HTERT RPE-1 (cell line): Measurements from ENCODE around the gene KLRG1.

Experiments
- in situ Hi-C: fragments of 300-500 bp; cut with MboI; formaldehyde crosslinking; loops from 4 replicates; pipeline ENCODE4 v1.14.3; 2020; ENCODE audit warnings: low sequenced_read_pairs

Gene KLRG1

GRCh38 chr12:8985213-8985754 lies 4.1 kb upstream of the KLRG1 start:
- in situ Hi-C loops, result no loop called here

- in situ Hi-C loops, result no loop called here
Measured at GRCh38 chr12:8987163-8987562, 2.2 kb upstream of the KLRG1 start.

GRCh38 chr12:8987685-8988084 lies 1.7 kb upstream of the KLRG1 start:
- in situ Hi-C loops, result no loop called here

- in situ Hi-C loops, result no loop called here
Measured at GRCh38 chr12:8991371-8992345, 2.3 kb downstream of the KLRG1 start.

- in situ Hi-C loops, result no loop called here
Measured at GRCh38 chr12:8993827-8994226, 4.5 kb downstream of the KLRG1 start.

GRCh38 chr12:8995021-8995775 lies 5.9 kb downstream of the KLRG1 start:
- in situ Hi-C loops, result no loop called here

- in situ Hi-C loops, result no loop called here
Measured at GRCh38 chr12:8996682-8997405, 7.5 kb downstream of the KLRG1 start.

GRCh38 chr12:9001233-9001632 lies 11.9 kb downstream of the KLRG1 start:
- in situ Hi-C loops, result no loop called here

- in situ Hi-C loops, result no loop called here
Measured at GRCh38 chr12:9002335-9002734, 13.0 kb downstream of the KLRG1 start.

GRCh38 chr12:9022592-9022991 lies 33.2 kb downstream of the KLRG1 start:
- in situ Hi-C loops, result no loop called here

- in situ Hi-C loops, result no loop called here
Measured at GRCh38 chr12:9024512-9024911, 35.2 kb downstream of the KLRG1 start.

GRCh38 chr12:9027161-9028059 lies 38.1 kb downstream of the KLRG1 start:
- in situ Hi-C loops, result no loop called here

- in situ Hi-C loops, result no loop called here
Measured at GRCh38 chr12:9030776-9031175, 41.4 kb downstream of the KLRG1 start.

- in situ Hi-C loops, result no loop called here
Measured at GRCh38 chr12:9032202-9032964, 43.0 kb downstream of the KLRG1 start.

- in situ Hi-C loops, result no loop called here
Measured at GRCh38 chr12:9033265-9033887, 44.0 kb downstream of the KLRG1 start.

GRCh38 chr12:9034095-9034494 lies 44.7 kb downstream of the KLRG1 start:
- in situ Hi-C loops, result no loop called here

- in situ Hi-C loops, result no loop called here
Measured at GRCh38 chr12:9036227-9036626, 46.9 kb downstream of the KLRG1 start.

- in situ Hi-C loops, result no loop called here
Measured at GRCh38 chr12:9037431-9037830, 48.1 kb downstream of the KLRG1 start.
